Occipital lobe (tissue), 2 donors: ENCODE data around the gene LHFPL2. TPM values are rescaled to one million over a fixed set of nuclear protein-coding genes. Genes with fewer than 3 reads are reported as not detected.

Source experiments
- DNase-seq: peaks from one replicate; lab custom pipeline; 2025; lab: John Stamatoyannopoulos, UW
- total RNA-seq: library from RNA; depleted of rRNA; stranded (reverse); fragments of >200 nt; gene quantifications from one replicate; pipeline ENCODE4 v1.2.3, GENCODE V29; 2014

The LHFPL2 gene
- total RNA-seq, 1 donor from 2014 or later, result 20.4 TPM

- no peak for DNase-seq
These were observed 122.5 kb downstream of the LHFPL2 start for GRCh38 chr5:78526049-78526525.

DNA sequence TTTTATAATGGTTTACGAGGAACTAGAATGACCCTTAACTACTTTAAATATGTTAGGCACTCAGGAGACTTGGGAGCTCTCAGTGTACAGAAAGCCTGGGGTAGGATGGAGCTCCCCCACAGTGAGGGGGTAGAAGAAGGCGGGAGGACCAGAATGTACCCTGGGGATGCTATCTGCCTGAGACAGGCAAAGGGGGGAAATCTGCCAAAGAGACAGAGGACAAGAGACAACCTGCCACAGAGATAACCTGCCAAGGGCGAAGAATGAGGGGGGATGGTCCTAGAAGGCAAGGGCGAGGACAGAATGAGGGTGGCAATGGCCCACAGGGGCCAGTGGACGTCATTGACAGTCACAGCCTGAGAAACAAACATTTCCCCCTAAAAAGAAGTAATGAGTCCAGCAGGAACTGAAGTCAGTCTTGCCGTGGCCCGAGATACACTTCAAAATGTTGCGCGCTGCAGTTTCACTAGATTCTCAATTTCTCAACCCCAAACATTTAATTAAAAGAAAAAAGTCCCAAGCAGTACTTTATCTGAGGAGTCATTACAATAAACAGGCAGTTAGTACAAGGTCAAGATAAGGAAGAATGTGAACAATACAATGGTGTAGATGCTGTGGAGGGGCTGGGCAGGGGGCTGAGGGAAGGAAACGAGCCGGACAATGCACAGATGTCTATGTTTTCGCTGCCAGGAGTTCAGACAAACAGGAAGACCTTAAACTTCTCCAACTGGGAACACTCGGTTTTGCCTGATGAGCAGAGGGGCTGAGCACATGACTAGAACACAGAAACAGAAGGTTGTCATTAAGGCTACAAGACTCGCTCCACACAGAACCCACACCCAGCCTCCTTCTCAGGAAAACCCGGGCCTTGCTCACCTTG lies 125.0 kb downstream of the LHFPL2 start:
- no peak for DNase-seq

- no peak for DNase-seq
These were observed 125.9 kb downstream of the LHFPL2 start for GRCh38 chr5:78522476-78523260.

DNA sequence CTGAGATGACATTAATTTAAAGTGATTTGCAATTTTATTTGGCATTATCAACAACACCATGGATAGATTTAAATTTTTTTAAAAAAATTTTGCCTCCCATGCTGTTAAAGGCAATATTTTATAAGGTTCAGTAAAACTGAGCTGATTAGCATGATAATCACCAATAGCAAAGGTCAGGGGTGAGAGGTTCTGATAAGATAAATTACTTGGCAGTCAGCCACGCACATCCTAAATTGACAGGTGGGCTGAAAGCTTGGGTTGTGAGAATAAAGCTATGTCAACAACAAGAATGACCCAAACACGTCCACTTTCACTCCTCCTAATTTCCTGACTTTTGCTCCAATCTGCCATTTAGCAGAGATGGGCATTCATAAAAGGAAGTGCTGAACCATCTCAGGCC lies 127.1 kb downstream of the LHFPL2 start:
- DNase-seq, result no peak

DNA sequence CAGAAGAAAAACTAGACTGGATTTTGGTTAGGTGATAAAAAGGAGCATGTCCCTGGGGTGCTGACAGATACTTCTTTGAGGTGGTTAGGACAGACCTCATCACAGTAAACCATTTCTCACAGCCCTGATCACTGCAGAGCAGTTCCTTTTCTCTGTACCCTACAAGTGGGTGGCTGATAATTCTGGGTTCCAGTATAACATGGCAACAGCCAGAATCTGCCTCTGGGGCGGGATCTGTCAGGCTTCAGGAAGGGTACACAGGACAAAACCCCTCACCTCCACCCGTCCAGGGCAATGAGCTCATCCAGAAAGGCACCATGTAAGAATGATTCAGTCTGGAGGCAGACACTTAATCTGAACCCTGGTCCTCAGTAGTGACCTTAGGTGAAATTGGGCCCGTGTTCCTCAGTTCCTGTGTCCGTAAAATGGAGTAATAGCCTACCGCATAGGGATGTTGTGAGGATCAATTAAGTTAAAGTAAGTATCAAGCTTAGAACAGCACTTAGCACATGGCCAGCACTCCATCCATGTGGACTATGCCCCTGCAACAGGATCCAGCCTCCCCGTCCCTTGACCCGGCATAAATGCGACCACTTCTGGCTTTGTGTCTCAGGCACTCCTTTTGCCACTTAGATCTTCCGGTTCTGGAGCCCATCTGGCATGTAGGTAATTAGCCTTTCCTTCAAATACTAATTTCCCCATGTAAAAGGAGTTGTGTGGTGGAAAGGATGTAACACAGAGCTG lies 129.2 kb downstream of the LHFPL2 start:
- no peak for DNase-seq

DNA sequence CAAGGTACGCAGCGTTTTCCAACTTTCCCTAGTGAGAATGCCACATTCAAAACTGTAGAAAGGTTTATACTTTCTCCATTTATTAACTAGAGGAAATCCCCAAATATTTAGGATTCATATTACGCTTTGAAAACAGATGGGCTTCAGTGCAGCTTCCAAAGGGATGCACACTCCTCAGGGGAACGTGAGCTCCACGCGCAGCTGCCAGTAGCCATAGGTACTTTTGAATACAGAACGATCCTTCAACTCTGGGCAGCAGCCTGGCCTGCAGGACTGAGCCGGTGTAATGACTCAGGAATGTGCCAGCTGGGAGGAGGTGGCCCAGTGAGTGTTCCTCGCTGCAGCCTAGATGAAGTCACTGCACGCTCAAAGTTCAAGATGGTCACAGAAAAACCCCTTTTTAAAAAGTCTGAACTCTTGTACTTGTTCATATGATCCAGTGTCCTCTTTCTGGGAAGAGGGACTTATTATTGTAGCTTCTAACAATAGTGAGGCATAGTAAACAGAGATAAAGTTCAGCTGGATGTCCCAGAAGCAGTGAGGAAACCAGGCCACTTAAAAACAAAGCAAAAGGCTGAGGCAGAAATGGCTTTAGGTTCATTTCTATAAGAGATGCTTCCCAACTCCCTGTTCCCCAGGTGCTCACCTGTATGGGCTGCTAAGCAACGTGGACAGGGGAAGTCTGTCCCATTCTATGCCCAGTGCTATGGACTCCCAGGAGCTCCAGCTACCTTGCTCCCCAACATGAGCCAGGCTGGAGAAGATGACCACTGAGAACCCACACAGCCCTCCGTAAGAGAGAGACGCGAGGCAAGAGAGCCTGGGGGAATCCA lies 130.0 kb downstream of the LHFPL2 start:
- DNase-seq, result no peak

DNA sequence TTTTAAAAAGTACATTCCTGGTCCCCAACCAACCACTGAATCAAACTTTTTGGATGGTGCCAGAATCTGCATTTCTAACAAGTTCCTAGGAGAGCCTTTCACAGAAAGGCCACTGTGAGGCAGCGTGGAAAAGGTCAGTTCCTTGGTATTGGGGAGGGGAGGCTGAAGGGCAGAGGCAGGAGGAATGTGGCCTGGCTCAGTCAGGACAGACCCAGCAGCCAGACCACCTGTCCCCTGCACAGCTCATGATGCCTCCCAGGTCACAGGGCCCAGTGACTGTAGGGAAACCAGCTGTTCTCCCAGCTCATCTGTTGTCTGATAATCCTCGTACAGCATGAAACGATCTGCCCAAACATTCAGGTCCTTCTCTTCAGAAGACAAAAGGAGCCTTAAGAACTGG lies 132.9 kb downstream of the LHFPL2 start:
- DNase-seq, result no peak

- DNase-seq, result no peak
These were observed 133.9 kb downstream of the LHFPL2 start for GRCh38 chr5:78514427-78515330.

GRCh38 chr5:78513441-78513840 lies 135.1 kb downstream of the LHFPL2 start:
- DNase-seq, result no peak

DNA sequence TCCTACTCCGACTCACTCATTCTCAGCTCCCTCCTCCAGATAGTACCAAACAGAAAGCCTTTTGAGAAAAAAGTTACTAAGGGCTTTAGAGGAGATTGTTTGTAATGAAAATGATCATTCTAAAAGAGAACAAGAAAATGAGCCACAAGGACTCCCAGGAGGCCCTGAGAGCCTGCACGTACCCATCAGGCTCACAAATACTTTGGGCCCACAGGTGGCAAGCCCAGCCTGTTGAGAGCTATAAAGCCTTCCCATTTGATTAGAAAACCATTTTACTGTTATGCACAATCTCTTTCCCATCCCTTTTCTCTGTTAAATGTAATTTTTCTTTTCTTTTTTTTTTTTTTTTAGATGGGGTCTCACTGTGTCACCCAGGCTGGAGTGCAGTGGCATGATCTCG lies 136.1 kb downstream of the LHFPL2 start:
- no peak for DNase-seq

- DNase-seq, result no peak
These were observed 137.3 kb downstream of the LHFPL2 start for GRCh38 chr5:78511121-78511906.

DNA sequence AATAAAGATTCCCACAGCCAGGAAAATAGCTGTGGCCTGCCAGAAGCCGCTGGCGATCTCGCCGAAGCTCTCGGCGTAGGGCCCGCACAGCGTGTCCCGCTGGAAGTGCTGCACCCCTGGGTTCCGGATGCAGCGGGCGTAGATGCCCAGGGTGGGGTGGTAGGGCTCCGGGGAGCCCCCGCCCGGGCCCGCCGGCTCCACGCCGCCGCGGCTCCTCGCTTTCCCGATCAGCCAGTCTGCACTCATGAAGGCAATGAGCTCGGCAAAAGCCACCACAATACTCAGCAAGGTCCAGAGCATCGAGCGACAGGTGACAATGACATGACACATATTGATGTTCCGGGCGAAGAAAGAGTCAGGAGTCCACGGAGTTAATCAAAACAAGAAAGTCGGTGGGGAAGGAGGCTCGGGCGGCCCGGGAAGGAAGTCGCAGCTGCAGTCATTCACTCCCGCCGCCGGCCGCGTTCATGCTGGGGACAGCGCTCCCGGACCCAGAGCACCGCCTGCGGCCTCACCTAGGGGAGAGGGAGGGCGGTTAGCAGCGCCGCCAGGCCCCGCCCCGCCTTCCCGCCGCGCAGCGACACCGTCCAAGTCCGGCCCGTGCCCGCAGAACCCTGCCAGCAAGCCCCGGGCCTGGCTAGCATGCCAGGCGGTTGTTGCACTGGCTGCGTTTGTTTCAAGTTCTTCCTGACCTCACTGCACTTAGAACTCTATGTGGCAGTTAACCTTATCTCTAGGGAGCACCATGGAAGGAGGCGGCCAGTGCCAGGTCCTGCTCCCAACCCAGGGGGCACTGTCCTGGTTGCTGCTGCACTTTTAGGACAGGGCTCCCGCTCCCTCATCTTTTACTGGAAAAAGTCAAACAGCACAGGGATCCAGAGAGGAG lies 138.4 kb downstream of the LHFPL2 start:
- DNase-seq, result peak; percentile 25

- DNase-seq, result no peak
These were observed 139.3 kb downstream of the LHFPL2 start for GRCh38 chr5:78509145-78509865.

DNA sequence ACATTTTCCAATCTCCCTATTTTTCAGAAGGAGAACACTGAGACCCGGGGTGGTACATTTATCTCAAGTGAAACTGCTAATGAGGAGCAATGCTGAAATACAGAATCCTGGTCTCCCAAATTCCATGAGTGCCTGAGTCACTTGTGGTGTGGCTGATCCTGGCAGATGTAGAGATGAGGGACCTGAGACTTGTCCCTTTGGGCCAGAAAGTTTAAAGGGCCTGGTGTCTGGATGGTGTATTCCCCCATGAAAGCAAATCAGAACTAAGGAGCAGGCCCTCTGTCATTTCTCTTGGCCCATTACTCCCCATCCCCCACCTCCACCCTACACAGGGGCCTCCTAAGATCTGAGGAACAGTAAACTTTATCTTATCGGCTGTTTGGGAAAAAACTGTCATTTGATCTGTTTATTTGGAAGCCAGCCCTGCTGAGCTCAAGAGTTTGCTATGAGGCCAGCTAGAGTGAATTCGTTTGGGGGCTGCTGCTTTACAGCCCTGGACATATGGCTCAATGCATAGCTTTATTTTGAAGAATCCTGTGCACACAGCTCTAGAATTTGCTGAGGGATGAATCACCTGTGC lies 140.3 kb downstream of the LHFPL2 start:
- no peak for DNase-seq

- no peak for DNase-seq
These were observed 141.0 kb downstream of the LHFPL2 start for GRCh38 chr5:78507531-78507930.

- no peak for DNase-seq
These were observed 142.1 kb downstream of the LHFPL2 start for GRCh38 chr5:78506261-78507024.
